MM.1S (cell line): ENCODE data around the gene FEN1.

ENCODE experiments used
- DNase-seq: peaks from one replicate; pipeline ENCODE4 v3.0.0-alpha.2; 2015
- H2AFZ ChIP-seq: fragments of 300-600 bp; sonication (generic); 2 replicates; pipeline ENCODE4 v1.6.0; 2016; ENCODE audit warnings: antibody characterized with exemption, low read length
- H3F3A ChIP-seq: fragments of 300-600 bp; sonication (generic); 2 replicates; pipeline ENCODE4 v1.6.1; 2016; ENCODE audit warnings: mild to moderate bottlenecking, antibody characterized with exemption, low read length, moderate library complexity, mixed read lengths; ENCODE audit not compliant: insufficient read depth
- H3K27ac ChIP-seq: fragments of 300-600 bp; sonication (generic); 2 replicates; pipeline ENCODE4 v1.5.1; 2016; ENCODE audit warnings: mild to moderate bottlenecking, low read length
- H3K27me3 ChIP-seq: fragments of 300-600 bp; sonication (generic); replicated peaks from 2 replicates; pipeline ENCODE4 v1.6.0; 2016; ENCODE audit warnings: low read length; ENCODE audit not compliant: insufficient read depth
- H3K36me3 ChIP-seq: fragments of 300-600 bp; sonication (generic); replicated peaks from 2 replicates; pipeline ENCODE4 v1.6.1; 2016; ENCODE audit warnings: mild to moderate bottlenecking, low read length, mixed read lengths; ENCODE audit not compliant: insufficient read depth
- H3K4me1 ChIP-seq: fragments of 300-600 bp; sonication (generic); 2 replicates; pipeline ENCODE4 v1.6.1; 2016; ENCODE audit warnings: low read length, mixed read lengths
- H3K4me2 ChIP-seq: fragments of 300-600 bp; sonication (generic); 2 replicates; pipeline ENCODE4 v1.6.0; 2016; ENCODE audit warnings: low read depth, low read length
- H3K4me3 ChIP-seq: fragments of 300-600 bp; sonication (generic); 2 replicates; pipeline ENCODE4 v1.5.1; 2016; ENCODE audit warnings: low read length, mixed read lengths
- H3K79me2 ChIP-seq: fragments of 300-600 bp; sonication (generic); 2 replicates; pipeline ENCODE4 v1.6.1; 2016; ENCODE audit warnings: mixed run types, low read length, mixed read lengths
- H3K9ac ChIP-seq: fragments of 300-600 bp; sonication (generic); 2 replicates; pipeline ENCODE4 v1.6.1; 2016; ENCODE audit warnings: low read length, mixed read lengths
- H3K9me2 ChIP-seq: fragments of 300-600 bp; sonication (generic); replicated peaks from 2 replicates; pipeline ENCODE4 v1.6.1; 2016; ENCODE audit warnings: mild to moderate bottlenecking, low read length, mixed read lengths; ENCODE audit not compliant: insufficient read depth
- H3K9me3 ChIP-seq: fragments of 300-600 bp; sonication (generic); replicated peaks from 2 replicates; pipeline ENCODE4 v1.6.1; 2016; ENCODE audit warnings: mild to moderate bottlenecking, low read length, mixed read lengths; ENCODE audit not compliant: insufficient read depth
- H4K20me1 ChIP-seq: fragments of 300-600 bp; sonication (generic); 2 replicates; pipeline ENCODE4 v1.6.1; 2016; ENCODE audit warnings: mild to moderate bottlenecking, low read length, moderate library complexity, mixed read lengths; ENCODE audit not compliant: insufficient read depth
- CTCF ChIP-seq: fragments of 300-600 bp; sonication (generic); IDR thresholded peaks from 2 replicates; pipeline ENCODE4 v1.5.1; 2016; ENCODE audit warnings: antibody characterized with exemption, low read length, mixed read lengths
- EZH2 ChIP-seq: fragments of 300-600 bp; sonication (generic); optimal IDR thresholded peaks from 2 replicates; pipeline ENCODE3; 2017; ENCODE audit warnings: low read depth, mild to moderate bottlenecking, antibody characterized with exemption, low read length, mixed read lengths
- EZH2phosphoT487 ChIP-seq: fragments of 300-600 bp; sonication (generic); IDR thresholded peaks from 2 replicates; pipeline ENCODE4 v1.6.1; 2018; ENCODE audit warnings: antibody characterized with exemption, low read length

Gene FEN1

DNA sequence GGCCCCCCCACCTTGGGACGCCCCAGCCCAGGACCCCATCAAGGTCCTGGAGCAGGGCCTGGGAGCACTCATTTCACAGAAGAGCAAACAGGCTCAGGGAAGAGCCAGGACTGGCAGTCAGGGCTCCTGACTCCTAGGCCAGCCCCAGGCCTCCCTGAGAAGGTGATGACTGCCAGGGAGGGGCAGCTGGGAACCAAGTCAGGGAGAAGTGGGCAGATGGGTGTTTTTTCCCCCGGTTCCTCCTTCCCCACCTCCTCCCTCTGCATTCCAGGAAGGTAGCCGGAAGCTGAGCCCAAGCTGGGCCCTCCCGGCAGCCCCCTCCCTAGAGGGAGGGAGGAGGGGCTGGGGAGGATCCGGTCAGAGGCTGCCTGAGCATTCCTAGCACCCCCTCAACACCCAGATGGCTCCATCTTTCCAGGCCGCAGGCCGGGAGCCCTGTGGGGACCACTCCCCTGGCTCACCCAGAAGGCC, 20.7 kb upstream of the FEN1 start:
- Histone ChIP-seq H3K4me3 (no peak overlapping the region), H3K4me1 (no peaks in the 10 kb centered on the region), H3K9me2 (no peaks in the 10 kb centered on the region), H3K36me3 (no peaks in the 10 kb centered on the region), H3K27ac (no peak overlapping the region), H3K9ac (no peak overlapping the region), H3K4me2 (no peak overlapping the region), H3K79me2 (no peaks in the 10 kb centered on the region), H3K9me3 (no peaks in the 10 kb centered on the region), H3F3A (no peaks in the 10 kb centered on the region), H4K20me1 (no peaks in the 10 kb centered on the region), H3K27me3 (peaks cover 26% of the 10 kb centered on the region), H2AFZ (no peak overlapping the region)
- no peak for TF ChIP-seq EZH2phosphoT487
- no peak for TF ChIP-seq CTCF
- no peak for TF ChIP-seq EZH2
- DNase-seq, result no peak

GRCh38 chr11:61773356-61773755, 19.4 kb upstream of the FEN1 start:
- Histone ChIP-seq H3F3A (no peaks in the 10 kb centered on the region), H3K79me2 (no peaks in the 10 kb centered on the region), H3K4me3 (no peak overlapping the region), H3K36me3 (no peaks in the 10 kb centered on the region), H3K9me3 (no peaks in the 10 kb centered on the region), H4K20me1 (no peaks in the 10 kb centered on the region), H3K4me1 (no peaks in the 10 kb centered on the region), H3K4me2 (no peak overlapping the region), H3K27ac (no peak overlapping the region), H3K27me3 (peaks cover 26% of the 10 kb centered on the region), H2AFZ (no peak overlapping the region), H3K9me2 (no peaks in the 10 kb centered on the region), H3K9ac (no peak overlapping the region)
- no peak for DNase-seq
- TF ChIP-seq EZH2, result no peak
- TF ChIP-seq CTCF, result no peak

DNA sequence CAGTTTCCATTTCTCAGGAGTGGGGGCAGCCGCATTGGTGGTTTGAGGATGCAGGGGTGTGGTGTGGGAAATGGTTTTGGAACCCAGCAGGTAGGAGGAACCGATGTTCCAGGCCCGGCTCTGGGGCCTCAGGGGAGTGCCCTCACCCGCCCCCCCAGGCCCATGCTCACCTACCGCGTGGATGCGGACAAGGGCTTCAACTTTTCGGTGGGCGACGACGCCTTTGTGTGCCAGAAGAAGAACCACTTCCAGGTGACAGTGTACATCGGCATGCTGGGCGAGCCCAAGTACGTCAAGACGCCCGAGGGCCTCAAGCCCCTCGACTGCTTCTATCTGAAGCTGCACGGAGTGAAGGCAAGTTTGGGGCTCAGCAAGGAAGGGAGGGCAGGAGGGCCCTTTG, 18.9 kb upstream of the FEN1 start:
- Histone ChIP-seq H3K36me3 (no peaks in the 10 kb centered on the region), H3K79me2 (no peaks in the 10 kb centered on the region), H3K27ac (no peak overlapping the region), H3K9me2 (no peaks in the 10 kb centered on the region), H3K4me3 (no peak overlapping the region), H3K9me3 (no peaks in the 10 kb centered on the region), H2AFZ (no peak overlapping the region), H3K4me1 (no peaks in the 10 kb centered on the region), H4K20me1 (no peaks in the 10 kb centered on the region), H3F3A (no peaks in the 10 kb centered on the region), H3K27me3 (peaks cover 26% of the 10 kb centered on the region), H3K9ac (no peak overlapping the region), H3K4me2 (no peak overlapping the region)
- no peak for TF ChIP-seq EZH2
- TF ChIP-seq EZH2phosphoT487, result no peak
- TF ChIP-seq CTCF, result no peak
- DNase-seq, result no peak

DNA sequence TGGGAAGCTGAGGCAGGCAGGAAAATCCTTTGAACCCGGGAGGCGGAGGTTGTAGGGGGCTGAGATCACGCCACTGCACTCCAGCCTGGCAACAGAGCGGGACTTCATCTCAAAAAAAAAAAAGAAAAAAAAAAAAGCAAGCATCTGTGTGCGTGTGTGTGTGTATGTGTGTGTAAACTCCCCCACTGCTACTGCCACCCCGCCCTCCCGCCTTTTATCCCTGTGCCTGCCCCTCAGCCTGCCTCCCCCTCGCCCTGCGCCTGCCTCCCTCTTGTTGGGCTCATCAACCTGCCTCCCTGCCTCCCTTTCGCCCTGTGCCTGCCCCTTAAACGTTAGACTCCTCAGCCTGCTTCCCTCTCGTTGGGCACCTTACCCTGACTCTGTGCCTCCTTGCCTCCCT, 18.3 kb upstream of the FEN1 start:
- no peak overlapping the region for H3K4me2 ChIP-seq
- no peaks in the 10 kb centered on the region for H3K36me3 ChIP-seq
- no peak for DNase-seq
- peaks cover 26% of the 10 kb centered on the region for H3K27me3 ChIP-seq
- TF ChIP-seq EZH2phosphoT487 (no peak), CTCF (no peak), EZH2 (no peak)
- H3K9ac ChIP-seq, result no peak overlapping the region
- no peaks in the 10 kb centered on the region for H3F3A ChIP-seq
- H2AFZ ChIP-seq, result no peak overlapping the region
- no peaks in the 10 kb centered on the region for H3K79me2 ChIP-seq
- H3K4me3 ChIP-seq, result no peak overlapping the region
- H3K27ac ChIP-seq, result no peak overlapping the region
- H4K20me1 ChIP-seq, result no peaks in the 10 kb centered on the region
- H3K9me2 ChIP-seq, result no peaks in the 10 kb centered on the region
- H3K9me3 ChIP-seq, result no peaks in the 10 kb centered on the region
- H3K4me1 ChIP-seq, result no peaks in the 10 kb centered on the region
